Measurements from ENCODE around the gene TCP11L2.

TCP11L2 gene

GRCh38 chr12:106344131-106344530 lies 41.6 kb downstream of the TCP11L2 start:
- H3K27ac ChIP-seq (ENCODE audit: poor library complexity, severe bottlenecking) = no peak overlapping the region
- TF ChIP-seq CTCF (IDR thresholded peaks at IDR 0.05; ENCODE audit: poor library complexity, severe bottlenecking) = no peak
- no peak for ATAC-seq (ENCODE audit: low read depth)

GRCh38 chr12:106345746-106346145 lies 43.2 kb downstream of the TCP11L2 start:
- DNase-seq (ENCODE audit: low spot score) (no peak), ATAC-seq (ENCODE audit: low read depth) (peak; percentile 85)
- H3K27me3 ChIP-seq (ENCODE audit: insufficient read depth, poor library complexity, severe bottlenecking) = no peaks in the 10 kb centered on the region
- no peaks in the 10 kb centered on the region for H3K9me3 ChIP-seq (ENCODE audit: severe bottlenecking)
- H3K27ac ChIP-seq (ENCODE audit: poor library complexity, severe bottlenecking) = no peak overlapping the region
- no peaks in the 10 kb centered on the region for H3K4me1 ChIP-seq (ENCODE audit: insufficient read depth, poor library complexity, severe bottlenecking)
- TF ChIP-seq CTCF (IDR thresholded peaks at IDR 0.05; ENCODE audit: poor library complexity, severe bottlenecking) = peak; percentile 62
- no peak overlapping the region for H3K4me3 ChIP-seq (ENCODE audit: severe bottlenecking)
- no peaks in the 10 kb centered on the region for H3K36me3 ChIP-seq (ENCODE audit: low read depth)

More at GRCh38 chr12:106344131-106344530, 41.6 kb downstream of the TCP11L2 start:
- no peaks in the 10 kb centered on the region for H3K4me1 ChIP-seq (ENCODE audit: insufficient read depth, poor library complexity, severe bottlenecking)
- no peak for DNase-seq (ENCODE audit: low spot score)
- H3K27me3 ChIP-seq (ENCODE audit: insufficient read depth, poor library complexity, severe bottlenecking) = no peaks in the 10 kb centered on the region
- no peaks in the 10 kb centered on the region for H3K9me3 ChIP-seq (ENCODE audit: severe bottlenecking)
- H3K4me3 ChIP-seq (ENCODE audit: severe bottlenecking) = no peak overlapping the region
- H3K36me3 ChIP-seq (ENCODE audit: low read depth) = no peaks in the 10 kb centered on the region

GRCh38 chr12:106348411-106348810 lies 45.9 kb downstream of the TCP11L2 start:
- ATAC-seq (ENCODE audit: low read depth) (no peak), DNase-seq (ENCODE audit: low spot score) (no peak)
- Histone ChIP-seq H3K4me1 (ENCODE audit: insufficient read depth, poor library complexity, severe bottlenecking) (no peaks in the 10 kb centered on the region), H3K36me3 (ENCODE audit: low read depth) (no peaks in the 10 kb centered on the region), H3K9me3 (ENCODE audit: severe bottlenecking) (no peaks in the 10 kb centered on the region), H3K4me3 (ENCODE audit: severe bottlenecking) (no peak overlapping the region), H3K27me3 (ENCODE audit: insufficient read depth, poor library complexity, severe bottlenecking) (no peaks in the 10 kb centered on the region), H3K27ac (ENCODE audit: poor library complexity, severe bottlenecking) (no peak overlapping the region)
- no peak for TF ChIP-seq CTCF (IDR thresholded peaks at IDR 0.05; ENCODE audit: poor library complexity, severe bottlenecking)

GRCh38 chr12:106353175-106353574 lies 50.6 kb downstream of the TCP11L2 start:
- Histone ChIP-seq H3K36me3 (ENCODE audit: low read depth) (no peaks in the 10 kb centered on the region), H3K27me3 (ENCODE audit: insufficient read depth, poor library complexity, severe bottlenecking) (no peaks in the 10 kb centered on the region), H3K27ac (ENCODE audit: poor library complexity, severe bottlenecking) (no peak overlapping the region), H3K4me3 (ENCODE audit: severe bottlenecking) (no peak overlapping the region), H3K4me1 (ENCODE audit: insufficient read depth, poor library complexity, severe bottlenecking) (peaks cover 3% of the 10 kb centered on the region), H3K9me3 (ENCODE audit: severe bottlenecking) (no peaks in the 10 kb centered on the region)
- no peak for ATAC-seq (ENCODE audit: low read depth)
- TF ChIP-seq CTCF (IDR thresholded peaks at IDR 0.05; ENCODE audit: poor library complexity, severe bottlenecking) = no peak
- DNase-seq (ENCODE audit: low spot score) = no peak

GRCh38 chr12:106357549-106358395 lies 55.2 kb downstream of the TCP11L2 start, which contains the start of gene POLR3B:
TSS of gene POLR3B (plus strand) at chr12:106357748. CDS start at chr12:106357880, 132 bp downstream.
- Histone ChIP-seq H3K36me3 (ENCODE audit: low read depth) (no peaks in the 10 kb centered on the region), H3K27ac (ENCODE audit: poor library complexity, severe bottlenecking) (peak within 1 kb of the TSS; percentile 50), H3K9me3 (ENCODE audit: severe bottlenecking) (no peaks in the 10 kb centered on the region), H3K27me3 (ENCODE audit: insufficient read depth, poor library complexity, severe bottlenecking) (no peaks in the 10 kb centered on the region), H3K4me1 (ENCODE audit: insufficient read depth, poor library complexity, severe bottlenecking) (peaks cover 3% of the 10 kb centered on the region), H3K4me3 (ENCODE audit: severe bottlenecking) (peak within 1 kb of the TSS; percentile 76)
- peak; percentile 95 for TF ChIP-seq CTCF (IDR thresholded peaks at IDR 0.05; ENCODE audit: poor library complexity, severe bottlenecking)
- peak; percentile 96 for DNase-seq (ENCODE audit: low spot score)
- ATAC-seq (ENCODE audit: low read depth) = peak; percentile 92
